HG03460 (cell line): ENCODE measurements around the gene WDR82.

Experiments used
- ATAC-seq: cut with Tn5 transposase; IDR thresholded peaks from one replicate; pipeline ENCODE4 v1.9.1; 2021; ENCODE audit not compliant: unreplicated experiment

Gene WDR82

GRCh38 chr3:52310861-52311575, 32.6 kb upstream of the WDR82 start:
- ATAC-seq = peak; percentile 45

- ATAC-seq = no peak
Measured at GRCh38 chr3:52308308-52308707, 29.9 kb upstream of the WDR82 start.

GRCh38 chr3:52306978-52307377, 28.5 kb upstream of the WDR82 start:
- ATAC-seq = no peak

- ATAC-seq = no peak
Measured at GRCh38 chr3:52305926-52306325, 27.5 kb upstream of the WDR82 start.

- ATAC-seq = no peak
Measured at GRCh38 chr3:52303811-52304210, 25.4 kb upstream of the WDR82 start.

GRCh38 chr3:52302426-52303145, 24.1 kb upstream of the WDR82 start:
- ATAC-seq = no peak

- ATAC-seq = no peak
Measured at GRCh38 chr3:52299879-52300611, 21.6 kb upstream of the WDR82 start.

- ATAC-seq = no peak
Measured at GRCh38 chr3:52299247-52299878, 20.9 kb upstream of the WDR82 start.

GRCh38 chr3:52298149-52299098, 20.0 kb upstream of the WDR82 start:
- ATAC-seq = no peak

GRCh38 chr3:52297242-52298148, 19.0 kb upstream of the WDR82 start:
- no peak for ATAC-seq

GRCh38 chr3:52295671-52296208, 17.3 kb upstream of the WDR82 start:
- no peak for ATAC-seq

GRCh38 chr3:52294320-52295150, 16.1 kb upstream of the WDR82 start:
- no peak for ATAC-seq

GRCh38 chr3:52293491-52294319, 15.3 kb upstream of the WDR82 start:
- no peak for ATAC-seq

GRCh38 chr3:52292247-52293065, 14.0 kb upstream of the WDR82 start:
- no peak for ATAC-seq

GRCh38 chr3:52291508-52292181, 13.2 kb upstream of the WDR82 start:
- no peak for ATAC-seq
